ENCODE measurements around the gene OR56B1. TPM values are rescaled to one million over a fixed set of nuclear protein-coding genes. Genes with fewer than 3 reads are reported as not detected.

Gene OR56B1
- total RNA-seq, 1 donor from 2014 or later: 0.41 TPM

DNA sequence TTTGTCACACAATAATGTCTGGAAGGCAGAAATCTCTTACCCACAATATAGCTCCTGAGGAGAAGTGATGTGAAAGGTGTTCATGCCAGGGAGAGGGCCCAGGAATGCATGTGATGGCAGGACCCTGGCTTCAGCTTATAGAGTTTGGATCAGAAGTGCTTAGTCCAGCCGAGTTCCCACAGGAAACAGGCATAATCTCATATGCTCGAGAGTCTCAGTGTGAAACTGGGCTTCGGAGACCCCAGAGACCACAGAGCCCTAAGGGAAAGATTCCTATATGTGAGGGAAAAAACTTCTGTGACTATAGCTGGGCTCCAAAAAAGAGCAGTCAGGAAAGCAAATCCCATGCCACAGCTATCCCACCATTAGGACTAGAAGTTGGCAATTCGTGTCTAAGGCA lies 47.0 kb downstream of the OR56B1 start, which contains the start of gene OR52N5:
Gene OR52N5, minus strand, starts transcription at position 101 of the 400 bp plus-strand sequence. CDS start 4,721 bp downstream, outside the sequence.
- Histone ChIP-seq H3K79me2 (ENCODE audit: low read depth) (no peaks in the 10 kb centered on the region), H3K4me1 (no peaks in the 10 kb centered on the region), H3K27me3 (no peaks in the 10 kb centered on the region), H4K20me1 (ENCODE audit: low read depth) (no peaks in the 10 kb centered on the region), H3F3A (ENCODE audit: low read depth) (no peaks in the 10 kb centered on the region), H3K9ac (no peak within 1 kb of the TSS), H2AFZ (replicated peaks) (no peak within 1 kb of the TSS), H3K4me2 (no peak within 1 kb of the TSS), H3K4me3 (no peak within 1 kb of the TSS), H3K36me3 (no peaks in the 10 kb centered on the region), H3K9me3 (ENCODE audit: low read depth) (no peaks in the 10 kb centered on the region), H3K27ac (no peak within 1 kb of the TSS)
- Mint-ChIP-seq H3K4me3 (no peak within 1 kb of the TSS), H3K27ac (no peak within 1 kb of the TSS), H3K36me3 (no peaks in the 10 kb centered on the region), H3K27me3 (ENCODE audit: insufficient read depth, low read depth) (no peaks in the 10 kb centered on the region), H3K9me3 (no peaks in the 10 kb centered on the region), H3K4me1 (no peaks in the 10 kb centered on the region)
- TF ChIP-seq, protein P1, sequence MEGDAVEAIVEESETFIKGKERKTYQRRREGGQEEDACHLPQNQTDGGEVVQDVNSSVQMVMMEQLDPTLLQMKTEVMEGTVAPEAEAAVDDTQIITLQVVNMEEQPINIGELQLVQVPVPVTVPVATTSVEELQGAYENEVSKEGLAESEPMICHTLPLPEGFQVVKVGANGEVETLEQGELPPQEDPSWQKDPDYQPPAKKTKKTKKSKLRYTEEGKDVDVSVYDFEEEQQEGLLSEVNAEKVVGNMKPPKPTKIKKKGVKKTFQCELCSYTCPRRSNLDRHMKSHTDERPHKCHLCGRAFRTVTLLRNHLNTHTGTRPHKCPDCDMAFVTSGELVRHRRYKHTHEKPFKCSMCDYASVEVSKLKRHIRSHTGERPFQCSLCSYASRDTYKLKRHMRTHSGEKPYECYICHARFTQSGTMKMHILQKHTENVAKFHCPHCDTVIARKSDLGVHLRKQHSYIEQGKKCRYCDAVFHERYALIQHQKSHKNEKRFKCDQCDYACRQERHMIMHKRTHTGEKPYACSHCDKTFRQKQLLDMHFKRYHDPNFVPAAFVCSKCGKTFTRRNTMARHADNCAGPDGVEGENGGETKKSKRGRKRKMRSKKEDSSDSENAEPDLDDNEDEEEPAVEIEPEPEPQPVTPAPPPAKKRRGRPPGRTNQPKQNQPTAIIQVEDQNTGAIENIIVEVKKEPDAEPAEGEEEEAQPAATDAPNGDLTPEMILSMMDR (IDR thresholded peaks at IDR 0.05): no peak
- no peak for TF ChIP-seq EZH2phosphoT487 (IDR thresholded peaks at IDR 0.05)
- DNase-seq (ENCODE audit: low spot score): no peak

Other genes starting within 250 kb of the OR56B1 start
- not detected in 2 replicates for gene OR52D1, start 247.8 kb upstream of the OR56B1 start, total RNA-seq (ENCODE audit: low replicate concordance)
- 0.37 and 0.39 TPM in 2 replicates for gene UBQLN3, start 226.5 kb upstream of the OR56B1 start, total RNA-seq (ENCODE audit: low replicate concordance)
- gene UBQLNL, start 219.7 kb upstream of the OR56B1 start, total RNA-seq (ENCODE audit: low replicate concordance): 0.19 and 0.90 TPM in 2 replicates
- not detected in 2 replicates for gene OR52H1, start 187.9 kb upstream of the OR56B1 start, total RNA-seq (ENCODE audit: low replicate concordance)
- gene OR52B6, start 155.6 kb upstream of the OR56B1 start, total RNA-seq (ENCODE audit: low replicate concordance): not detected in 2 replicates
- 7.1 and 7.4 TPM in 2 replicates for gene TRIM6, start 139.8 kb upstream of the OR56B1 start, total RNA-seq (ENCODE audit: low replicate concordance)
- 4.1 and 4.5 TPM in 2 replicates for gene TRIM34, start 111.4 kb upstream of the OR56B1 start, total RNA-seq (ENCODE audit: low replicate concordance)
- gene TRIM5, start 51.4 kb upstream of the OR56B1 start, total RNA-seq (ENCODE audit: low replicate concordance): 24.5 and 26.7 TPM in 2 replicates
- 15.1 and 21.3 TPM in 2 replicates for gene TRIM22, start 46.7 kb upstream of the OR56B1 start, total RNA-seq (ENCODE audit: low replicate concordance)
- gene OR52N4, start 17.8 kb downstream of the OR56B1 start, total RNA-seq (ENCODE audit: low replicate concordance): 0.12 TPM in 1 of 2 replicates, not detected in the other
- not detected in 2 replicates for gene OR52N5, start 46.9 kb downstream of the OR56B1 start, total RNA-seq (ENCODE audit: low replicate concordance)
- 0.12 TPM in 1 of 2 replicates, not detected in the other for gene OR52N1, start 54.8 kb downstream of the OR56B1 start, total RNA-seq (ENCODE audit: low replicate concordance)
- gene OR52N2, start 72.5 kb downstream of the OR56B1 start, total RNA-seq (ENCODE audit: low replicate concordance): not detected in 2 replicates
- gene OR52E6, start 105.4 kb downstream of the OR56B1 start, total RNA-seq (ENCODE audit: low replicate concordance): not detected in 2 replicates
- gene OR52E8, start 121.2 kb downstream of the OR56B1 start, total RNA-seq (ENCODE audit: low replicate concordance): 0.46 TPM in 1 of 2 replicates, not detected in the other
- gene OR52E4, start 144.2 kb downstream of the OR56B1 start, total RNA-seq (ENCODE audit: low replicate concordance): not detected in 2 replicates
- gene OR52E5, start 156.8 kb downstream of the OR56B1 start, total RNA-seq (ENCODE audit: low replicate concordance): not detected in 2 replicates
- gene OR56A3, start 205.8 kb downstream of the OR56B1 start, total RNA-seq (ENCODE audit: low replicate concordance): not detected in 2 replicates
- 0.40 TPM in 1 of 2 replicates, not detected in the other for gene OR56A5, start 232.0 kb downstream of the OR56B1 start, total RNA-seq (ENCODE audit: low replicate concordance)

Data from neural progenitor cell (in vitro differentiated cells).